Activated naive CD4-positive, alpha-beta T cell (primary cell): ENCODE measurements around the gene DNAH2.

Source experiments
- DNase-seq, 4 experiments: peaks; one replicate each; lab custom pipeline; 2025; lab: John Stamatoyannopoulos, UW

The DNAH2 gene

GRCh38 chr17:7873051-7873450 is 155.5 kb downstream of the DNAH2 start:
- no peak for DNase-seq

- DNase-seq, result no peak
Observed at GRCh38 chr17:7875804-7876370, 158.3 kb downstream of the DNAH2 start.

DNA sequence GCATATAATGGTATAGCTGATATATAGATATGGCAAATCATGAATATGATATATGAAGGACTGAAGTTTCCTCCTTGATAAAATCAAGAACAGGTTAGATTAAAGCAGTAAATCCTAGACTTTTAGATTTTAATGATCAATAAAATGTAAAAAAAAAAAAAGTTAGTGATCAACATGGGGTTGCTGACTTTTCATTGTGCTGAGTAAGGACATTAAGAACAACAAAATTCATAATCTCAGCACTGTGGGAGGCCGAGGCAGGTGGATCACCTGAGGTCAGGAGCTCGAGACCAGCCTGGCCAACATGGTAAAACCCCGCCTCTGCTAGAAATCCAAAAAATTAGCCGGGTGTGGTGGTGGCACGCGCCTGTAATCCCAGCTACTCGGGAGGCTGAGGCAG is 160.7 kb downstream of the DNAH2 start:
- DNase-seq, result no peak

DNA sequence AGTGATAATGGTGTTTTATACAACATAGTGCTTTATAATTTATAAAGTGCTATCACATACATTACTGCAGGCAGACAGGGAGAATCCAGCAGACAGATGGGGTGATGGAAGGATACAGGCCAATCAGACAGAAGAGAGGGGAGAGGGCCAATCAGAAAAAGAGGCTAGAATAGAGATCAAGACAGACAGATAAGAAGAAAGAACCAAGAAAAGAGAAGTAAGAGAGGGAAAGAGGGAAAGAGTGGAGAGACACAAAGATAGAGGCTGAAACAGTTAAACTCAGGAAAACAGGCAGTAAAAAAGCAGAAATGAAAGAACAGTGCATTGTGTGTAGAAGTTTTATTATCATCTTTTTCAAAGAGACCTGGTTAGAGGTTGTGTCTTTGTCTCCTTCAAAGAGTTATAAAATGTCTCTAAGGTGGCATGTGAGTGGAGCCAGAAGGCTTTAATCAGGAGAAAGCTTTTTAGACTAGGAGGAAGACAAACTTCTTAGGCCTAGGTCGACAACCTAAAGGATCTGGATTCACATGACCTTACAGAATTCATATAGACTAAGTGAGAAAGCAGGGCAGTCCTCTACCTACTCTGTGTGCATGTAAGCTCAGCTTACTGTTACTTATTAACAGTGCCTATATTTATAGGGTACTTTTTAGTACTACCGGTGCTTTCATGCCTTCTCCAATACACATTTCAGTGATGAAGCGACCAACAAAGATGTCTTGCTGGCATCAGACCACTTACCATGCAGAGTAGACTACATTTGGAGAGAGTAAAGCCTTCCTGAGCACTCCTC is 162.7 kb downstream of the DNAH2 start:
- no peak for DNase-seq

- no peak for DNase-seq
Observed at GRCh38 chr17:7881276-7882054, 163.9 kb downstream of the DNAH2 start.

DNA sequence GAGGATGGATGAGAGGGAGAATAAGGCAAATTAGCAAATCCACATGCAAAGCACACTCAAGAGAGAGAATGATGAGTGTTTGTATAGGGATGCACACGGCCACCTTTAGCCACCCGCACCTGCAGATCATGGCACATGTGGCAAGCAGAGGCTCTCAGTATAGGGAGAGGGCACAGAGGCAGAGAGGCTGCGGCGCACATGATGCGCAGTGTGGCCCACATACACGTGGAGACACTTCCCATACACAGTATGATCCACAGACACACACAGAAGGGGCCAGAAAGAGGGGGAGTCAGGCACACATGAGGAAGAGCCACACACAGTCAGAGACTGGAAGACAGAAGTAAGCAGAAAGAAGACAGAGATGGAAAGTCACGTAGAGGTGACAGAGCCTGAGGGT is 164.5 kb downstream of the DNAH2 start:
- no peak for DNase-seq

DNA sequence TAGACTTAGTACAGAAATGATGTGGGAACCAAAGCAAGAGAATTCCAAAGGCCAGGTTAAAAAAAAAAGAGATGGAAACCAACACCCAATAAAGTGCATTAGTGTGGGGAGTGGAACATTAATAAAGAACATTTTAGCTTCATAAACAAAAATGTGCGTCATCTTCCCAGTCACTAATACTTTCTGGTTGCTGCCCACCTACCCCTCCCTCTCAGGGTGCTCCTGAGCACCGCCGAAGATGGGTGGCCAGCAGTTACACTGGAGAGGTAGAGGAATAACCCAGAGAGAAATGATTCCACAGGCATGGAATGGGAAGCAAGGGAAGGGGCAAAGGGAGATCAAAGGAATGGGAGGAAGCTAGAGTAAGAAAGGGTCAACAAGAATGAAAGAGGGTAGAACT is 165.1 kb downstream of the DNAH2 start:
- no peak for DNase-seq
